HL-60/S4 (cell line): ENCODE data around the gene RBM33.

Experiments
- in situ Hi-C: fragments of 300-500 bp; cut with MboI; formaldehyde crosslinking; loops from 2 replicates; pipeline ENCODE4 v1.14.3; 2022; ENCODE audit warnings: low sequenced_read_pairs

Gene RBM33

GRCh38 chr7:155815332-155816191 lies 171.1 kb downstream of the RBM33 start:
- in situ Hi-C loops = loop anchor here (25.0 kb wide), 2 partner anchors 997 to 1447 kb away; no protein-coding TSS in a partner anchor

GRCh38 chr7:155816192-155816508 lies 171.7 kb downstream of the RBM33 start:
- in situ Hi-C loops = loop anchor here (25.0 kb wide), 2 partner anchors 996 to 1446 kb away; no protein-coding TSS in a partner anchor

- in situ Hi-C loops = loop anchor here (25.0 kb wide), 2 partner anchors 995 to 1445 kb away; no protein-coding TSS in a partner anchor
Observed at GRCh38 chr7:155816996-155817395, 172.5 kb downstream of the RBM33 start.

- in situ Hi-C loops = loop anchor here (25.0 kb wide), 2 partner anchors 995 to 1445 kb away; no protein-coding TSS in a partner anchor
Observed at GRCh38 chr7:155817515-155817914, 173.1 kb downstream of the RBM33 start.

- in situ Hi-C loops = loop anchor here (25.0 kb wide), 2 partner anchors 994 to 1444 kb away; no protein-coding TSS in a partner anchor
Observed at GRCh38 chr7:155818154-155818819, 173.8 kb downstream of the RBM33 start.

GRCh38 chr7:155818820-155819168 lies 174.3 kb downstream of the RBM33 start:
- in situ Hi-C loops = loop anchor here (25.0 kb wide), 2 partner anchors 994 to 1444 kb away; no protein-coding TSS in a partner anchor

- in situ Hi-C loops = loop anchor here (25.0 kb wide), 2 partner anchors 993 to 1443 kb away; no protein-coding TSS in a partner anchor
Observed at GRCh38 chr7:155819186-155819585, 174.7 kb downstream of the RBM33 start.

- in situ Hi-C loops = loop anchor here (25.0 kb wide), 2 partner anchors 992 to 1442 kb away; no protein-coding TSS in a partner anchor
Observed at GRCh38 chr7:155820246-155820645, 175.8 kb downstream of the RBM33 start.

- in situ Hi-C loops = loop anchor here (25.0 kb wide), 2 partner anchors 992 to 1442 kb away; no protein-coding TSS in a partner anchor
Observed at GRCh38 chr7:155820788-155821187, 176.3 kb downstream of the RBM33 start.

- in situ Hi-C loops = loop anchor here (25.0 kb wide), 2 partner anchors 990 to 1440 kb away; no protein-coding TSS in a partner anchor
Observed at GRCh38 chr7:155821851-155822250, 177.4 kb downstream of the RBM33 start.

- in situ Hi-C loops = loop anchor here (25.0 kb wide), 2 partner anchors 988 to 1438 kb away; no protein-coding TSS in a partner anchor
Observed at GRCh38 chr7:155824227-155824886, 179.9 kb downstream of the RBM33 start.

- in situ Hi-C loops = no loop called here
Observed at GRCh38 chr7:155825336-155825735, 180.9 kb downstream of the RBM33 start.

- in situ Hi-C loops = no loop called here
Observed at GRCh38 chr7:155829796-155830470, 185.5 kb downstream of the RBM33 start.
